B cell (primary cell): ENCODE data around the gene BIN2. TPM values are rescaled to one million over a fixed set of nuclear protein-coding genes. Genes with fewer than 3 reads are reported as not detected.

Experiments used
- ATAC-seq: fragments of 200-7000 bp; cut with Tn5 transposase; one replicate; pipeline ENCODE4 v1.10.0; 2021; ENCODE audit warnings: low read depth, mild to moderate bottlenecking, moderate number of reproducible peaks, moderate library complexity
- CTCF ChIA-PET: fragments of 350-600 bp; sonication (Branson Sonifier 250); formaldehyde crosslinking; loops from one replicate; lab custom pipeline; 2021; ENCODE audit warnings: antibody characterized with exemption, inconsistent platforms; lab: Charles Lee
- POLR2A ChIA-PET: fragments of 350-600 bp; sonication (Branson Sonifier 250); formaldehyde crosslinking; loops from one replicate; lab custom pipeline; 2021; ENCODE audit warnings: antibody characterized with exemption; lab: Charles Lee
- DNase-seq: peaks from one replicate; pipeline ENCODE4 v3.0.0; 2013
- H2AFZ ChIP-seq: 2 replicates; pipeline ENCODE4 v1.6.1; 2012; ENCODE audit warnings: mild to moderate bottlenecking, low read depth, low read length; ENCODE audit not compliant: insufficient read depth, poor library complexity, severe bottlenecking
- H3K27ac ChIP-seq, 2 donors: 1 replicate in 1 of 2; 2 replicates in 1 of 2; pipeline ENCODE4 v1.5.1; 2012 to 2013; ENCODE audit warnings: low read length in 2 of 2, mild to moderate bottlenecking in 2 of 2, moderate library complexity in 1 of 2
- H3K27me3 ChIP-seq, 4 experiments: fragments of 200-600 bp in 1 of 4; sonication (generic) in 1 of 4; replicated peaks in 1 of 4; 1 replicate in 2 of 4; 2 replicates in 2 of 4; pipeline versions ENCODE4 v1.6.1 to v1.7.0; 2013 to 2016; ENCODE audit warnings: low read length in 3 of 4, mild to moderate bottlenecking in 2 of 4, mixed read lengths in 1 of 4, moderate library complexity in 1 of 4; ENCODE audit not compliant: insufficient read depth in 4 of 4, control insufficient read depth in 3 of 4; ENCODE audit errors: control extremely low read depth in 1 of 4
- H3K36me3 ChIP-seq, 2 experiments: replicated peaks in 1 of 2; 1 replicate in 1 of 2; 2 replicates in 1 of 2; pipeline versions ENCODE4 v1.6.1 to v1.7.1; 2013; ENCODE audit warnings: low read length in 1 of 2; ENCODE audit not compliant: insufficient read depth in 2 of 2, control insufficient read depth in 1 of 2; ENCODE audit errors: control extremely low read depth in 1 of 2, extremely low read depth in 1 of 2
- H3K4me1 ChIP-seq, 2 donors: fragments of 200-600 bp in 1 of 2; sonication (generic) in 1 of 2; 1 replicate in 1 of 2; 2 replicates in 1 of 2; pipeline versions ENCODE4 v1.5.1 to v1.6.1; 2013 to 2017; ENCODE audit warnings: low read length in 2 of 2; ENCODE audit not compliant: control insufficient read depth in 2 of 2, insufficient read depth in 2 of 2
- H3K4me2 ChIP-seq: replicated peaks from 2 replicates; pipeline ENCODE3; 2012; ENCODE audit warnings: mild to moderate bottlenecking, low read depth, low read length; ENCODE audit not compliant: poor library complexity, severe bottlenecking
- H3K4me3 ChIP-seq, 5 experiments: fragments of 200-600 bp in 1 of 5; sonication (generic) in 1 of 5; 1 replicate in 3 of 5; 2 replicates in 2 of 5; pipeline versions ENCODE4 v1.5.1 to v1.7.0; 2011 to 2016; ENCODE audit warnings: low read length in 4 of 5, mild to moderate bottlenecking in 4 of 5, low read depth in 2 of 5, control low read depth in 1 of 5, moderate library complexity in 1 of 5; ENCODE audit not compliant: insufficient read depth in 1 of 5; ENCODE audit errors: control extremely low read depth in 1 of 5, extremely low read depth in 1 of 5
- H3K79me2 ChIP-seq: fragments of 200-600 bp; sonication (generic); one replicate; pipeline ENCODE4 v1.6.0; 2016; ENCODE audit warnings: low read length; ENCODE audit not compliant: control insufficient read depth, insufficient read depth
- H3K9ac ChIP-seq: fragments of 200-600 bp; sonication (generic); 2 replicates; pipeline ENCODE4 v1.6.1; 2017; ENCODE audit warnings: mild to moderate bottlenecking, low read length, moderate library complexity
- H3K9me3 ChIP-seq, 3 donors: one replicate each; pipeline versions ENCODE4 v1.6.1 to v1.7.1; 2013; ENCODE audit warnings: low read length in 2 of 3; ENCODE audit not compliant: control insufficient read depth in 2 of 3, insufficient read depth in 1 of 3; ENCODE audit errors: control extremely low read depth in 1 of 3
- H4K20me1 ChIP-seq: 2 replicates; pipeline ENCODE4 v1.6.0; 2012; ENCODE audit warnings: mild to moderate bottlenecking, low read length; ENCODE audit not compliant: insufficient read depth, control insufficient read depth, poor library complexity, severe bottlenecking
- H3K27ac Mint-ChIP-seq: one replicate; pipeline ENCODE4 v1.8.0; 2021; ENCODE audit warnings: mixed read lengths
- H3K27me3 Mint-ChIP-seq: one replicate; pipeline ENCODE4 v1.8.0; 2021; ENCODE audit warnings: mixed read lengths
- H3K4me1 Mint-ChIP-seq: one replicate; pipeline ENCODE4 v1.8.0; 2021; ENCODE audit warnings: mixed read lengths
- H3K4me3 Mint-ChIP-seq: one replicate; pipeline ENCODE4 v1.8.0; 2021; ENCODE audit warnings: mixed read lengths
- H3K9me3 Mint-ChIP-seq: one replicate; pipeline ENCODE4 v1.8.0; 2022; ENCODE audit warnings: mixed read lengths; ENCODE audit not compliant: insufficient read depth
- EZH2 ChIP-seq: IDR thresholded peaks from 2 replicates; pipeline ENCODE4 v1.6.1; 2012; ENCODE audit warnings: borderline replicate concordance, low read depth, mild to moderate bottlenecking, moderate library complexity, low read length; ENCODE audit not compliant: insufficient read depth, poor library complexity, severe bottlenecking
- WGBS: methylation state at CpG from one replicate; pipeline ENCODE4 v1.1.5; 2013; ENCODE audit warnings: missing lambda C conversion rate; ENCODE audit not compliant: insufficient coverage; 5-methylcytosine and 5-hydroxymethylcytosine counted together
- intact Hi-C: fragments of 100-400 bp; cut with micrococcal nuclease; formaldehyde crosslinking; loops from one replicate; pipeline ENCODE4 v1.10.0; 2022
- polyA plus RNA-seq: library from polyadenylated mRNA; depleted of rRNA; stranded (reverse); fragments of >200 nt; gene quantifications from 2 replicates; pipeline ENCODE4 v1.2.3, GENCODE V29; 2012
- total RNA-seq, 2 donors: library from RNA; stranded (reverse); fragments of 120-200 nt in 1 of 2; gene quantifications; 1 replicate in 1 of 2; 2 replicates in 1 of 2; pipeline versions ENCODE4 v1.2.3 to v1.2.4, GENCODE V29; 2013 to 2022
- TF ChIP-seq, protein P1 (sequence below): fragments of 200-600 bp; IDR thresholded peaks from one replicate; pipeline ENCODE4 v1.8.0; 2022; ENCODE audit warnings: antibody characterized with exemption, mild to moderate bottlenecking

Gene BIN2
- total and polyA plus RNA-seq, 2 donors (not counting 1 experiment from before 2014, with no cell fraction given): 41.5 to 100 TPM

DNA sequence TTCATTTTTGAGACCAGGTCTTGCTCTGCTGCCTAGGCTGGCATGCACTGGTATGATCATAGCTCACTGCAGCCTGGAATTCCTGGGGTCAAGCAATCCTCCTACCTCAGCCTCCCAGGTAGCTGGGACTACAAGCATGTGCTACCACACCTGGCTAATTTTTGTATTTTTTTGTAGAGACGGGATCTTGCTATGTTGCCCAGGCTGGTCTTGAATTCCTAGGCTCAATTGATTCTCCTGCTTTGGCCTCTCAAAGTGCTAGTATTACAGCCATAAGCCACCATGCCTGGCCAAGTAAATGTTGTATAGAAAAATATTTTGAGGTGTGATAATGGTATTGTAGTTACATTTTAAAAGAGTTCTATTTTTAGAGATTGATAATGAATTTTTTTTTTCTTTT lies 12.6 kb downstream of the BIN2 start:
- Histone ChIP-seq H3K27me3 (no peaks in the 10 kb centered on the region), H3K79me2 (peaks cover 48% of the 10 kb centered on the region), H3K9ac (no peak overlapping the region), H3K4me1 (peaks cover 2 to 3% of the 10 kb centered on the region in 2 donors), H2AFZ (no peak overlapping the region), H3K9me3 (no peaks in the 10 kb centered on the region), H3K36me3 (peaks cover 13 to 39% of the 10 kb centered on the region in 2 experiments), H3K4me3 (no peak overlapping the region), H4K20me1 (no peaks in the 10 kb centered on the region), H3K4me2 (no peak overlapping the region), H3K27ac (no peak overlapping the region)
- Mint-ChIP-seq H3K27ac (no peak overlapping the region), H3K9me3 (no peaks in the 10 kb centered on the region), H3K4me1 (peaks cover 29% of the 10 kb centered on the region), H3K27me3 (no peaks in the 10 kb centered on the region), H3K4me3 (no peak overlapping the region)
- DNase-seq (no peak), ATAC-seq (no peak)
- ChIA-PET POLR2A (no interaction called here), CTCF (interaction anchor here (7.0 kb wide), 1 partner anchor 30 kb away, joined by 87 read pairs; no protein-coding TSS in a partner anchor)
- intact Hi-C loops: no loop called here
- TF ChIP-seq, protein P1, sequence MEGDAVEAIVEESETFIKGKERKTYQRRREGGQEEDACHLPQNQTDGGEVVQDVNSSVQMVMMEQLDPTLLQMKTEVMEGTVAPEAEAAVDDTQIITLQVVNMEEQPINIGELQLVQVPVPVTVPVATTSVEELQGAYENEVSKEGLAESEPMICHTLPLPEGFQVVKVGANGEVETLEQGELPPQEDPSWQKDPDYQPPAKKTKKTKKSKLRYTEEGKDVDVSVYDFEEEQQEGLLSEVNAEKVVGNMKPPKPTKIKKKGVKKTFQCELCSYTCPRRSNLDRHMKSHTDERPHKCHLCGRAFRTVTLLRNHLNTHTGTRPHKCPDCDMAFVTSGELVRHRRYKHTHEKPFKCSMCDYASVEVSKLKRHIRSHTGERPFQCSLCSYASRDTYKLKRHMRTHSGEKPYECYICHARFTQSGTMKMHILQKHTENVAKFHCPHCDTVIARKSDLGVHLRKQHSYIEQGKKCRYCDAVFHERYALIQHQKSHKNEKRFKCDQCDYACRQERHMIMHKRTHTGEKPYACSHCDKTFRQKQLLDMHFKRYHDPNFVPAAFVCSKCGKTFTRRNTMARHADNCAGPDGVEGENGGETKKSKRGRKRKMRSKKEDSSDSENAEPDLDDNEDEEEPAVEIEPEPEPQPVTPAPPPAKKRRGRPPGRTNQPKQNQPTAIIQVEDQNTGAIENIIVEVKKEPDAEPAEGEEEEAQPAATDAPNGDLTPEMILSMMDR: no peak
- no peak for TF ChIP-seq EZH2
- no CpG with 5 or more reads among the region's 1 CpG for WGBS
